HepG2 (cell line): ENCODE measurements around the gene IFT172. TPM values are rescaled to one million over a fixed set of nuclear protein-coding genes. Genes with fewer than 3 reads are reported as not detected.

Source experiments
- HIVEP1 ChIP-seq: sonication (generic); formaldehyde crosslinking; IDR thresholded peaks from 2 replicates; pipeline ENCODE4 v1.4.0; 2020; ENCODE audit warnings: mild to moderate bottlenecking, missing genetic modification reagents
- HOXA5 ChIP-seq: sonication (generic); formaldehyde crosslinking; IDR thresholded peaks from 2 replicates; pipeline ENCODE4 v1.4.0; 2020; ENCODE audit warnings: missing genetic modification reagents
- NR2F2 ChIP-seq: IDR thresholded peaks from 2 replicates; pipeline ENCODE4 v1.6.1; 2012; ENCODE audit warnings: low read depth, inconsistent platforms, borderline replicate concordance
- SMC3 ChIP-seq: IDR thresholded peaks from 2 replicates; pipeline ENCODE4 v1.6.1; 2011; ENCODE audit warnings: low read length, improper control_type of control experiment
- SOX5 ChIP-seq: IDR thresholded peaks from 2 replicates; pipeline ENCODE4 v1.6.1; 2016; ENCODE audit warnings: borderline replicate concordance
- SP1 ChIP-seq, 2 experiments: fragments of 450-650 bp in 1 of 2; sonication (generic) in 1 of 2; formaldehyde crosslinking in 1 of 2; IDR thresholded peaks; 2 replicates each; pipeline versions ENCODE4 v1.4.0 to v1.6.1; 2016 to 2020; ENCODE audit warnings: missing genetic modification reagents in 1 of 2
- SRSF4 ChIP-seq: fragments of 200-400 bp; formaldehyde crosslinking; IDR thresholded peaks from one replicate; pipeline ENCODE4 v1.6.1; 2018; ENCODE audit warnings: mild to moderate bottlenecking, low read depth, low read length, moderate library complexity; ENCODE audit not compliant: poor library complexity, severe bottlenecking
- SRSF9 ChIP-seq: fragments of 200-400 bp; formaldehyde crosslinking; IDR thresholded peaks from 2 replicates; pipeline ENCODE4 v1.6.1; 2018; ENCODE audit warnings: borderline replicate concordance, mild to moderate bottlenecking, low read depth, low read length; ENCODE audit not compliant: insufficient read depth, poor library complexity, severe bottlenecking
- SUZ12 ChIP-seq: fragments of 150-350 bp; IDR thresholded peaks from 2 replicates; pipeline ENCODE4 v1.6.1; 2014; ENCODE audit warnings: low read depth, low read length
- TOPORS ChIP-seq: sonication (generic); formaldehyde crosslinking; IDR thresholded peaks from 2 replicates; pipeline ENCODE4 v1.8.0; 2023; ENCODE audit warnings: mild to moderate bottlenecking, missing genetic modification reagents
- ZKSCAN1 ChIP-seq: fragments of 150-350 bp; IDR thresholded peaks from 2 replicates; pipeline ENCODE4 v1.6.1; 2014; ENCODE audit warnings: low read length
- ZKSCAN8 ChIP-seq: IDR thresholded peaks from 2 replicates; pipeline ENCODE4 v1.6.1; 2016; ENCODE audit warnings: borderline replicate concordance, missing genetic modification reagents, missing compliant biosample characterization
- ZNF230 ChIP-seq: sonication (generic); formaldehyde crosslinking; IDR thresholded peaks from 2 replicates; pipeline ENCODE4 v1.4.0; 2020; ENCODE audit warnings: mild to moderate bottlenecking, missing genetic modification reagents
- ZNF432 ChIP-seq: sonication (generic); formaldehyde crosslinking; IDR thresholded peaks from 2 replicates; pipeline ENCODE4 v1.5.0; 2020; ENCODE audit warnings: missing genetic modification reagents, mild to moderate bottlenecking, borderline replicate concordance
- ZNF616 ChIP-seq: sonication (generic); formaldehyde crosslinking; IDR thresholded peaks from 2 replicates; pipeline ENCODE4 v1.5.0; 2020; ENCODE audit warnings: low read depth, mild to moderate bottlenecking, missing genetic modification reagents
- ZNF619 ChIP-seq: sonication (generic); formaldehyde crosslinking; IDR thresholded peaks from 2 replicates; pipeline ENCODE4 v1.4.0; 2020; ENCODE audit warnings: mild to moderate bottlenecking, missing genetic modification reagents
- ZNF83 ChIP-seq: sonication (generic); formaldehyde crosslinking; IDR thresholded peaks from 2 replicates; pipeline ENCODE4 v1.4.0; 2020; ENCODE audit warnings: missing genetic modification reagents, mild to moderate bottlenecking, borderline replicate concordance
- polyA plus RNA-seq, 8 experiments: library from polyadenylated mRNA; depleted of rRNA in 3 of 8; stranded (reverse) in 7 of 8; unstranded in 1 of 8; fragments of >200 nt; fragmentation: Illumina TruSeq in 4 of 8; extraction: Trizol in 4 of 8; gene quantifications; 2 replicates each; pipeline versions ENCODE4 v1.2.1 to v1.2.3, GENCODE V29; 2011 to 2016; ENCODE audit warnings: low read depth in 4 of 8, missing spikeins in 1 of 8, mixed read lengths in 1 of 8; ENCODE audit not compliant: insufficient read depth in 1 of 8
- total RNA-seq, 5 experiments: library from RNA; depleted of rRNA; stranded (reverse); fragments of >200 nt; fragmentation: Illumina TruSeq; extraction: Trizol; gene quantifications; 2 replicates each; pipeline ENCODE4 v1.2.3, GENCODE V29; 2016; ENCODE audit warnings: low read depth in 1 of 5
- TF ChIP-seq, protein P1 (sequence below): sonication (generic); formaldehyde crosslinking; IDR thresholded peaks from 2 replicates; pipeline ENCODE4 v1.5.1; 2020; ENCODE audit warnings: mild to moderate bottlenecking, missing genetic modification reagents, moderate library complexity
- TF ChIP-seq, protein P2 (sequence below): sonication (generic); formaldehyde crosslinking; IDR thresholded peaks from 2 replicates; pipeline ENCODE4 v1.5.0; 2020; ENCODE audit warnings: missing genetic modification reagents
- TF ChIP-seq, protein P3 (sequence below): sonication (generic); formaldehyde crosslinking; IDR thresholded peaks from 2 replicates; pipeline ENCODE4 v1.8.0; 2022; ENCODE audit warnings: missing genetic modification reagents, mild to moderate bottlenecking, borderline replicate concordance
- TF ChIP-seq, protein P4 (sequence below): sonication (generic); formaldehyde crosslinking; IDR thresholded peaks from 2 replicates; pipeline ENCODE4 v1.8.0; 2022; ENCODE audit warnings: mild to moderate bottlenecking, missing genetic modification reagents, borderline replicate concordance
- TF ChIP-seq, protein P5 (sequence below): sonication (generic); formaldehyde crosslinking; IDR thresholded peaks from 2 replicates; pipeline ENCODE4 v1.9.0; 2021; ENCODE audit warnings: missing genetic modification reagents, borderline replicate concordance

IFT172 gene
- total and polyA plus RNA-seq, 2 of the 13 experiments (the other 11 are each of a cell fraction or from before 2014, with no cell fraction given), result 21.6 to 35.7 TPM

DNA sequence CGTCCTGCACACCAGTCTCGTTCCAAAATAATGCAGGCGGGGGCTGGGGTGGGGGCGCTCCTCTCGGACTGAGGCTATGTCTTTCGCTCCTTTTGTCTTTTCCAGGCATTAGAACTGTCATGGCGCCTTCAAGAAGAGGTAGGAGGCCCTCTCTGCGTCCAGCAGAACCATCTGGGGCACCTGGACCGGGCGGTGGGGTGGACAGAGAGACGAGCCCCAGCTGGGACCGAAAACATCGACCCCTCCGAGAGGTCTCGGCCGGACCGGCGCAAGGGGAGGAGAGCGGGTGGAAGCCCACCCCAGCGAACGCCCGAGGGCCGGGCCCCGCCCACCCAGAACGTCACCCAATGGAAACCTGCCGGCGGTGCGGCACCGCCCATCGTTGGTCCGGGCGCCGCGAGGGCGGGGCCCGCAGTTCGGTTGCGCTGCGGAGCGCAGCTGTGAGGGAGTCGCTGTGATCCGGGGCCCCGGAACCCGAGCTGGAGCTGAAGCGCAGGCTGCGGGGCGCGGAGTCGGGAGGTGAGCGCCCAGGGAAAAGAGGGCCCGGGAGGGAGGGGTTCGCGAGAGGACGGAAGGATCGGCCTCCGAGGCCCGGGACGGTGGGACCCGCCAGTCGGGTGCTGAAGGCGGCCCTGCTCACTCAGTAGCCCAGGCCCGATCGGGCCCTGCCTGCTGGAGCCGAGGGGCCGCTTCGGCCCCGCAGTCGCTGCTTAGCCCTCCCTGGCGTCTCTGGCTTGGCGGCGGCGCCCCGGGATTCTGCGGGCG, 61.1 kb downstream of the IFT172 start, which contains the start of gene NRBP1 (continued):
- TF ChIP-seq ZNF432 (CRISPR knock-in tag), result no peak
- TF ChIP-seq, protein P1, sequence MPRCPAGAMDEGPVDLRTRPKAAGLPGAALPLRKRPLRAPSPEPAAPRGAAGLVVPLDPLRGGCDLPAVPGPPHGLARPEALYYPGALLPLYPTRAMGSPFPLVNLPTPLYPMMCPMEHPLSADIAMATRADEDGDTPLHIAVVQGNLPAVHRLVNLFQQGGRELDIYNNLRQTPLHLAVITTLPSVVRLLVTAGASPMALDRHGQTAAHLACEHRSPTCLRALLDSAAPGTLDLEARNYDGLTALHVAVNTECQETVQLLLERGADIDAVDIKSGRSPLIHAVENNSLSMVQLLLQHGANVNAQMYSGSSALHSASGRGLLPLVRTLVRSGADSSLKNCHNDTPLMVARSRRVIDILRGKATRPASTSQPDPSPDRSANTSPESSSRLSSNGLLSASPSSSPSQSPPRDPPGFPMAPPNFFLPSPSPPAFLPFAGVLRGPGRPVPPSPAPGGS (CRISPR knock-in tag), result peak; percentile 91; the same call in 1 of the 2 replicates
- TF ChIP-seq HIVEP1 (CRISPR knock-in tag), result peak; percentile 94
- peak; percentile 38; the same call in 1 of the 2 replicates for TF ChIP-seq ZNF619 (CRISPR knock-in tag)
- TF ChIP-seq, protein P2, sequence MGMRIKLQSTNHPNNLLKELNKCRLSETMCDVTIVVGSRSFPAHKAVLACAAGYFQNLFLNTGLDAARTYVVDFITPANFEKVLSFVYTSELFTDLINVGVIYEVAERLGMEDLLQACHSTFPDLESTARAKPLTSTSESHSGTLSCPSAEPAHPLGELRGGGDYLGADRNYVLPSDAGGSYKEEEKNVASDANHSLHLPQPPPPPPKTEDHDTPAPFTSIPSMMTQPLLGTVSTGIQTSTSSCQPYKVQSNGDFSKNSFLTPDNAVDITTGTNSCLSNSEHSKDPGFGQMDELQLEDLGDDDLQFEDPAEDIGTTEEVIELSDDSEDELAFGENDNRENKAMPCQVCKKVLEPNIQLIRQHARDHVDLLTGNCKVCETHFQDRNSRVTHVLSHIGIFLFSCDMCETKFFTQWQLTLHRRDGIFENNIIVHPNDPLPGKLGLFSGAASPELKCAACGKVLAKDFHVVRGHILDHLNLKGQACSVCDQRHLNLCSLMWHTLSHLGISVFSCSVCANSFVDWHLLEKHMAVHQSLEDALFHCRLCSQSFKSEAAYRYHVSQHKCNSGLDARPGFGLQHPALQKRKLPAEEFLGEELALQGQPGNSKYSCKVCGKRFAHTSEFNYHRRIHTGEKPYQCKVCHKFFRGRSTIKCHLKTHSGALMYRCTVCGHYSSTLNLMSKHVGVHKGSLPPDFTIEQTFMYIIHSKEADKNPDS, result peak; percentile 87; the same call in 1 of the 2 replicates
- peak; percentile 11 for TF ChIP-seq SRSF4
- peak; percentile 1; the same call in 1 of the 2 replicates for TF ChIP-seq NR2F2
- no peak for TF ChIP-seq ZKSCAN1
- TF ChIP-seq SRSF9, result no peak
- peak; percentile 18; the same call in 1 of the 2 replicates for TF ChIP-seq ZNF230 (CRISPR knock-in tag)
- no peak for TF ChIP-seq SUZ12
- no peak for TF ChIP-seq ZNF616 (CRISPR knock-in tag)
- peak; percentile 42; the same call in 1 of the 2 replicates for TF ChIP-seq TOPORS
- TF ChIP-seq ZKSCAN8, result no peak
- TF ChIP-seq ZNF83 (CRISPR knock-in tag), result no peak; the same call in 1 of the 2 replicates
- TF ChIP-seq, protein P3, sequence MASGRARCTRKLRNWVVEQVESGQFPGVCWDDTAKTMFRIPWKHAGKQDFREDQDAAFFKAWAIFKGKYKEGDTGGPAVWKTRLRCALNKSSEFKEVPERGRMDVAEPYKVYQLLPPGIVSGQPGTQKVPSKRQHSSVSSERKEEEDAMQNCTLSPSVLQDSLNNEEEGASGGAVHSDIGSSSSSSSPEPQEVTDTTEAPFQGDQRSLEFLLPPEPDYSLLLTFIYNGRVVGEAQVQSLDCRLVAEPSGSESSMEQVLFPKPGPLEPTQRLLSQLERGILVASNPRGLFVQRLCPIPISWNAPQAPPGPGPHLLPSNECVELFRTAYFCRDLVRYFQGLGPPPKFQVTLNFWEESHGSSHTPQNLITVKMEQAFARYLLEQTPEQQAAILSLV (CRISPR knock-in tag), result peak; percentile 82
- TF ChIP-seq SP1 (IDR thresholded peaks at IDR 0.05), result no peak
- peak; percentile 87 for TF ChIP-seq SP1 (CRISPR knock-in tag; IDR thresholded peaks at IDR 0.05)
- TF ChIP-seq, protein P4, sequence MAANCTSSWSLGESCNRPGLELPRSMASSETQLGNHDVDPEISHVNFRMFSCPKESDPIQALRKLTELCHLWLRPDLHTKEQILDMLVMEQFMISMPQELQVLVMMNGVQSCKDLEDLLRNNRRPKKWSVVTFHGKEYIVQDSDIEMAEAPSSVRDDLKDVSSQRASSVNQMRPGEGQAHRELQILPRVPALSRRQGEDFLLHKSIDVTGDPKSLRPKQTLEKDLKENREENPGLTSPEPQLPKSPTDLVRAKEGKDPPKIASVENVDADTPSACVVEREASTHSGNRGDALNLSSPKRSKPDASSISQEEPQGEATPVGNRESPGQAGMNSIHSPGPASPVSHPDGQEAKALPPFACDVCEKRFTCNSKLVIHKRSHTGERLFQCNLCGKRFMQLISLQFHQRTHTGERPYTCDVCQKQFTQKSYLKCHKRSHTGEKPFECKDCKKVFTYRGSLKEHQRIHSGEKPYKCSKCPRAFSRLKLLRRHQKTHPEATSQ, result 0 out of 2 replicates have a peak, but pooled peaks have one; percentile 42
- TF ChIP-seq HOXA5, result peak; percentile 97
- peak; percentile 13; the same call in 1 of the 2 replicates for TF ChIP-seq SOX5 (CRISPR knock-in tag)
- TF ChIP-seq, protein P5, sequence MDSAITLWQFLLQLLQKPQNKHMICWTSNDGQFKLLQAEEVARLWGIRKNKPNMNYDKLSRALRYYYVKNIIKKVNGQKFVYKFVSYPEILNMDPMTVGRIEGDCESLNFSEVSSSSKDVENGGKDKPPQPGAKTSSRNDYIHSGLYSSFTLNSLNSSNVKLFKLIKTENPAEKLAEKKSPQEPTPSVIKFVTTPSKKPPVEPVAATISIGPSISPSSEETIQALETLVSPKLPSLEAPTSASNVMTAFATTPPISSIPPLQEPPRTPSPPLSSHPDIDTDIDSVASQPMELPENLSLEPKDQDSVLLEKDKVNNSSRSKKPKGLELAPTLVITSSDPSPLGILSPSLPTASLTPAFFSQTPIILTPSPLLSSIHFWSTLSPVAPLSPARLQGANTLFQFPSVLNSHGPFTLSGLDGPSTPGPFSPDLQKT, result no peak
- no peak for TF ChIP-seq SMC3
